DOHH2 (cell line): ENCODE results near the gene TRIM54.

Experiments used
- H3F3A ChIP-seq: fragments of 200-600 bp; sonication (generic), shearing (Covaris generic); 2 replicates; pipeline ENCODE4 v1.6.0; 2016; ENCODE audit warnings: antibody characterized with exemption, mild to moderate bottlenecking; ENCODE audit not compliant: control insufficient read depth, insufficient read depth
- H3K27ac ChIP-seq: fragments of 200-600 bp; sonication (generic); 2 replicates; pipeline ENCODE4 v1.5.1; 2014; ENCODE audit warnings: low read depth, mild to moderate bottlenecking, low read length, moderate library complexity
- H3K27me3 ChIP-seq: fragments of 200-600 bp; sonication (generic); 2 replicates; pipeline ENCODE4 v1.6.1; 2014; ENCODE audit warnings: mild to moderate bottlenecking, low read length, mixed read lengths; ENCODE audit not compliant: control insufficient read depth
- H3K36me3 ChIP-seq: fragments of 200-600 bp; sonication (generic); 2 replicates; pipeline ENCODE4 v1.6.1; 2014; ENCODE audit warnings: mild to moderate bottlenecking, low read length, moderate library complexity, mixed read lengths; ENCODE audit not compliant: control insufficient read depth
- H3K4me1 ChIP-seq: fragments of 200-600 bp; sonication (generic); 2 replicates; pipeline ENCODE4 v1.6.1; 2014; ENCODE audit warnings: mild to moderate bottlenecking, low read length, mixed read lengths; ENCODE audit not compliant: control insufficient read depth
- H3K4me2 ChIP-seq: fragments of 200-600 bp; sonication (generic); 2 replicates; pipeline ENCODE4 v1.6.0; 2014; ENCODE audit warnings: mild to moderate bottlenecking, low read length, moderate library complexity
- H3K4me3 ChIP-seq: fragments of 200-600 bp; sonication (generic); 2 replicates; pipeline ENCODE4 v1.5.1; 2014; ENCODE audit warnings: mild to moderate bottlenecking, low read length, mixed read lengths
- H3K79me2 ChIP-seq: fragments of 200-600 bp; sonication (generic); 2 replicates; pipeline ENCODE4 v1.6.1; 2014; ENCODE audit warnings: mild to moderate bottlenecking, low read length, mixed read lengths; ENCODE audit not compliant: control insufficient read depth
- H3K9me2 ChIP-seq: fragments of 200-600 bp; sonication (generic); replicated peaks from 2 replicates; pipeline ENCODE4 v1.6.1; 2014; ENCODE audit warnings: mild to moderate bottlenecking, low read length, mixed read lengths; ENCODE audit not compliant: control insufficient read depth
- H3K9me3 ChIP-seq: fragments of 200-600 bp; sonication (generic); 2 replicates; pipeline ENCODE4 v1.6.1; 2014; ENCODE audit warnings: antibody characterized with exemption, low read length, mixed read lengths; ENCODE audit not compliant: control insufficient read depth, insufficient read depth
- H4K20me1 ChIP-seq: fragments of 200-600 bp; sonication (generic); 2 replicates; pipeline ENCODE4 v1.6.0; 2014; ENCODE audit warnings: low read depth, mild to moderate bottlenecking, antibody characterized with exemption, low read length, moderate library complexity; ENCODE audit not compliant: control insufficient read depth, insufficient read depth
- CTCF ChIP-seq: fragments of 200-600 bp; sonication (generic); IDR thresholded peaks from one replicate; pipeline ENCODE4 v1.5.1; 2014; ENCODE audit warnings: antibody characterized with exemption, mild to moderate bottlenecking, low read depth, low read length; ENCODE audit not compliant: poor library complexity, severe bottlenecking
- EZH2phosphoT487 ChIP-seq: fragments of 200-600 bp; sonication (generic); IDR thresholded peaks from 2 replicates; pipeline ENCODE4 v1.6.1; 2017; ENCODE audit warnings: borderline replicate concordance, mild to moderate bottlenecking, antibody characterized with exemption, low read length, moderate library complexity, mixed read lengths

TRIM54 gene

GRCh38 chr2:27263287-27264252 lies 18.7 kb upstream of the TRIM54 start:
- H3F3A ChIP-seq = no peaks in the 10 kb centered on the region
- no peaks in the 10 kb centered on the region for H3K36me3 ChIP-seq
- H3K27ac ChIP-seq = no peak overlapping the region
- H3K4me3 ChIP-seq = peak overlapping the region; percentile 78
- H3K4me2 ChIP-seq = peak overlapping the region; percentile 89
- H3K79me2 ChIP-seq = no peaks in the 10 kb centered on the region
- H3K9me3 ChIP-seq = no peaks in the 10 kb centered on the region
- H3K9me2 ChIP-seq = no peaks in the 10 kb centered on the region
- peaks cover 73% of the 10 kb centered on the region for H3K27me3 ChIP-seq
- peak; percentile 99 for TF ChIP-seq EZH2phosphoT487
- TF ChIP-seq CTCF = no peak
- H4K20me1 ChIP-seq = no peaks in the 10 kb centered on the region
- peaks cover 33% of the 10 kb centered on the region for H3K4me1 ChIP-seq

- Histone ChIP-seq H3K36me3 (no peaks in the 10 kb centered on the region), H3K4me1 (peaks cover 33% of the 10 kb centered on the region), H4K20me1 (no peaks in the 10 kb centered on the region), H3K27ac (no peak overlapping the region), H3F3A (no peaks in the 10 kb centered on the region), H3K9me3 (no peaks in the 10 kb centered on the region), H3K27me3 (peaks cover 73% of the 10 kb centered on the region), H3K79me2 (no peaks in the 10 kb centered on the region), H3K9me2 (no peaks in the 10 kb centered on the region), H3K4me3 (peak overlapping the region; percentile 78), H3K4me2 (peak overlapping the region; percentile 89)
- no peak for TF ChIP-seq CTCF
- TF ChIP-seq EZH2phosphoT487 = no peak
Measured at GRCh38 chr2:27264253-27264752, 17.9 kb upstream of the TRIM54 start.

- Histone ChIP-seq H3K4me1 (peaks cover 33% of the 10 kb centered on the region), H3K27ac (no peak overlapping the region), H3K36me3 (no peaks in the 10 kb centered on the region), H3K9me2 (no peaks in the 10 kb centered on the region), H3K4me3 (peak overlapping the region; percentile 78), H4K20me1 (no peaks in the 10 kb centered on the region), H3K4me2 (peak overlapping the region; percentile 89), H3K27me3 (peaks cover 68% of the 10 kb centered on the region), H3F3A (no peaks in the 10 kb centered on the region), H3K9me3 (no peaks in the 10 kb centered on the region), H3K79me2 (no peaks in the 10 kb centered on the region)
- TF ChIP-seq EZH2phosphoT487 = no peak
- peak; percentile 73 for TF ChIP-seq CTCF
Measured at GRCh38 chr2:27264753-27265535, 17.3 kb upstream of the TRIM54 start.
